ENCODE results near the gene PNO1.
A peak's percentile ranks its signal among the peaks of the same experiment; 100 is the strongest.

DNA sequence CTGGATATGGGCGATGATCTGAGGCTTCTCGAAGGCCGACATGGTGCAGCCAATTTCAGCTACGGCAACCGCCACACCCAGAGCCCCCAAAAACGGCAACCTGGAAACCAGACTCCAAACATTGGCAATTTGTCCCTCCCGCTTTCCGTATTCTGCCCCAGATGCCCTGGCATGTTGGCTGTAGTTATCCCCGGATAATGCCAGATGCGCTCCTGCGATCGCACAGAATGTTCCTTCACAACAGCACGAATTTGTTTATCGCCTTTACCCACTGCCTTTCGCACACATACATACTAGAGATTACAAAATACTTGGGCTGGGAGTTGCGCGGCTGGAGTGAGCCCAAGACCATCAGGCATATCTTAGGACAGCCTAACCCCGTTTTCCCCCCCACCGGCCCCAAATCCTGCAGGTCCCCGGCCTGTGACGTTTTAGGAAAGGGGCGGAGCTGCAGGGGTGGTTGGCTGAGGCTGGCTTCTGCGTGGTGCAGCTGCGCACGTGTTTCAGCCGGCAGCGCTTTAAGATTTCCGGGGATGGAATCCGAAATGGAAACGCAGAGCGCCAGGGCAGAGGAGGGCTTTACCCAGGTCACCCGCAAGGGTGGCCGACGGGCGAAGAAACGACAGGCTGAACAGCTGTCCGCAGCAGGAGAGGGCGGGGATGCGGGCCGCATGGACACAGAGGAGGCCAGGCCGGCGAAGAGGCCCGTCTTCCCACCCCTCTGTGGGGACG lies at the start of gene PNO1:
- TF ChIP-seq, protein P1, sequence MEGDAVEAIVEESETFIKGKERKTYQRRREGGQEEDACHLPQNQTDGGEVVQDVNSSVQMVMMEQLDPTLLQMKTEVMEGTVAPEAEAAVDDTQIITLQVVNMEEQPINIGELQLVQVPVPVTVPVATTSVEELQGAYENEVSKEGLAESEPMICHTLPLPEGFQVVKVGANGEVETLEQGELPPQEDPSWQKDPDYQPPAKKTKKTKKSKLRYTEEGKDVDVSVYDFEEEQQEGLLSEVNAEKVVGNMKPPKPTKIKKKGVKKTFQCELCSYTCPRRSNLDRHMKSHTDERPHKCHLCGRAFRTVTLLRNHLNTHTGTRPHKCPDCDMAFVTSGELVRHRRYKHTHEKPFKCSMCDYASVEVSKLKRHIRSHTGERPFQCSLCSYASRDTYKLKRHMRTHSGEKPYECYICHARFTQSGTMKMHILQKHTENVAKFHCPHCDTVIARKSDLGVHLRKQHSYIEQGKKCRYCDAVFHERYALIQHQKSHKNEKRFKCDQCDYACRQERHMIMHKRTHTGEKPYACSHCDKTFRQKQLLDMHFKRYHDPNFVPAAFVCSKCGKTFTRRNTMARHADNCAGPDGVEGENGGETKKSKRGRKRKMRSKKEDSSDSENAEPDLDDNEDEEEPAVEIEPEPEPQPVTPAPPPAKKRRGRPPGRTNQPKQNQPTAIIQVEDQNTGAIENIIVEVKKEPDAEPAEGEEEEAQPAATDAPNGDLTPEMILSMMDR (IDR thresholded peaks at IDR 0.05): peak in 1 of 3 donors; percentile 46
- no peak for TF ChIP-seq EP300 (IDR thresholded peaks at IDR 0.05)

Data from ovary (tissue), 3 donors.